Fibroblast of mammary gland (primary cell): ENCODE data around the gene TGFA.

ENCODE experiments used
- DNase-seq: peaks from one replicate; pipeline ENCODE4 v3.0.0-alpha.2; 2010; ENCODE audit warnings: low read depth
- H3K4me3 ChIP-seq: 2 replicates; pipeline ENCODE4 v1.5.1; 2011; ENCODE audit warnings: low read depth, mild to moderate bottlenecking, low read length, moderate library complexity; ENCODE audit not compliant: control insufficient read depth
- CTCF ChIP-seq: conservative IDR thresholded peaks from 2 replicates; pipeline ENCODE4 v1.5.1; 2011; ENCODE audit warnings: low read depth, low read length, inconsistent platforms; ENCODE audit not compliant: control insufficient read depth, insufficient read depth

TGFA gene

DNA sequence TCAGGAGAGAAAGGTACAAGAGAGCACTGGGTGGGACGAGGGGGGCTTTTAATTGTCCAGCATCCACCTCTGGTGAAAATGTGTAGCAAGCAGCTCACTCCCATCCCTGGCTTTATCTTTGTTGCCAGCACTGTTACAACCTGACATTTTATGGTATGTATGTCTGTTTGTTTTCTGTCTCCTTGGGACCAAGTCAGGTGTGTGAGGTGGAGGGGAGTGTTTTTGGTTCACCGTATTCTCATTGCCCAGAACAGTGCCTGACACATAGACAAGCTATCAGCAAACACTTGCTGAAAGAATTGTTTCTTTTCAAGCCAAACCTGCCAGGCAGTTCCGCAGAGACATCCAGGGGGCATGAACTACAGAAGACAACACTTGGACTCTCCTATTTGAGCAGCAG, 24.7 kb downstream of the TGFA start:
- no peak for TF ChIP-seq CTCF
- H3K4me3 ChIP-seq = no peak overlapping the region
- no peak for DNase-seq

DNA sequence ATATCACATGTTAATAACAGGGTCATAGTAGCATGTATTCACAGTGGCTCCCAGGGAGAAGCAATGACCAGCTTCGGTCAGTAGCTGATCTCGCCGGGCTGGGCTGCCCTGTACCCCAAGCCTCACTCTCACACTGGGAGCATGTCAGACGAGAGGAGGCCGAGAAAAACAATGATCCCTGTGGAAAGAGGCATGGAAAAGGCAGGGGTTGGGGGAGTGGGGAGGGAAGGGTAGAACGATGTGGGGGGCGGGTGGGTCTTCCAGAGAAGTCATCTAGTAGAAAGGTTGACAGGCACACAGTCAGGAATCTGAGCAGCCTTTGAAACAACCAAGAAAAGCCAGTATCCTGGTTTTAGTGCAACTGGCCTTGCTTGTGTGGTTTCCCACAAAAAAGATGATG, 25.4 kb downstream of the TGFA start:
- no peak for TF ChIP-seq CTCF
- H3K4me3 ChIP-seq = no peak overlapping the region
- no peak for DNase-seq

DNA sequence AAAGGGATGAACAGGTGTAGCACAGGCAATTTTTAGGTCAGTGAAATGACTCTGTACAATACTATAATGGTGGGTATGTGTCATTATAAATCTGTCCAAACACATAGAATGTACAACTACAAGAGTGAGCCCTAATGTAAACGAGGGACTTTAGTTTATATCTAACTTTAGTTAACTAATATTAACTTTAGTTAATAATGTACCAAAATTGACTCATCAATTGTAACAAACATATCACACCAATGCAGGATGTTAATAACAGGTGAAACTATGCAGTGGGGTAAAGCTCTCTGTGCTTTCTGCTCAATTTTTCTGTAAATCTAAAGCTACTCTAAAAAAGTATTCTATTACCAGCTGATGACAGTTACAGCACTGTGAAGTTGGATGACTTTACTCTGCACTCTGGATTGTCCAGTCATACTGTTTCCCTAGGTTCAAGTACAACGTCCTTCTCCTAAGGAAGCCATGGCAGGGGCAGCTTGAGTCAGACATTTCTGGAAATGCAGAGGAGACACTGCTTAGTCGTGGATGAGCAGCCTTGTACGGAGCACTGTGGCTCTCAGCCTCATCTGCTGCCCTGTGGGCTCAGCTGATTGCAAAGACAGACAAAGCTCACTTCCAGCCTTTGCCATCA, 26.1 kb downstream of the TGFA start:
- TF ChIP-seq CTCF = no peak
- H3K4me3 ChIP-seq = no peak overlapping the region
- no peak for DNase-seq

DNA sequence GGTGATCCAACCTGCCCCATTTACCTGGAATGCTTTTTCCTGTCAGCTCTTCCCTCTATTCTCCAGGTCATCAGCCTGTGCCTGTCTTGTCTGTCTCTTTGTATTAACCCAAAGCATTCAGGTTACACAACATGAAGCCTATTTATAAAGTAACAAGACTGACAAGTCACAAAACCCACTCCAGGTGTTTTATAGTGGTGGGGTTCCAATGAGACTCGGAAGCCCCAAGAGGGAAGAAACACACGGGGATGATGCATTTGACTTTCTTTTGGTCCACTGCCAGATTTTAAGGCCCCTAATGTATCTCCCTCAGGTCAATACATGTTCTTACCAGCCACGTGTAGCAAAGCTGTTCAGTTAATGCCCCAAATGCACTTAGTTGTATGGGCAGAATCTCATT, 27.5 kb downstream of the TGFA start:
- TF ChIP-seq CTCF = no peak
- DNase-seq = no peak
- no peak overlapping the region for H3K4me3 ChIP-seq

DNA sequence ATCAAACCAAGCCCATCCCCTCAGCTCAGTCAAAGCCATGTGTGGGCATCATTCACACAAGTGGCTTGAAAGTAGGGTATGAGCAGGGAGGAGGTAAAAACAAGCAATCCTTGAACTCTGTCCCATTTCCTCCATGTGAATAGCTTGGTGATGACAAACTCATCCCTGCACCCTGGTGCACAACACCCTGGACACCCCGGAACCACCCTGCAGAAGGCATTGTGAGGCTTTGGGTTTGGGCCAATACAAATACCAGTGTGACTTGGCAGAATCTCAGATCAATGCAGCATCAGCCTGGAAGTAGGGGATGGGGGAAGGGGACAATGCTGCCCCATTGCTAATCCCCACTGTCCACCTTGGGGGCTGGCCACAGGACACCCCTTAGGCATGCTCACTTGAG, 28.6 kb downstream of the TGFA start:
- H3K4me3 ChIP-seq = no peak overlapping the region

DNA sequence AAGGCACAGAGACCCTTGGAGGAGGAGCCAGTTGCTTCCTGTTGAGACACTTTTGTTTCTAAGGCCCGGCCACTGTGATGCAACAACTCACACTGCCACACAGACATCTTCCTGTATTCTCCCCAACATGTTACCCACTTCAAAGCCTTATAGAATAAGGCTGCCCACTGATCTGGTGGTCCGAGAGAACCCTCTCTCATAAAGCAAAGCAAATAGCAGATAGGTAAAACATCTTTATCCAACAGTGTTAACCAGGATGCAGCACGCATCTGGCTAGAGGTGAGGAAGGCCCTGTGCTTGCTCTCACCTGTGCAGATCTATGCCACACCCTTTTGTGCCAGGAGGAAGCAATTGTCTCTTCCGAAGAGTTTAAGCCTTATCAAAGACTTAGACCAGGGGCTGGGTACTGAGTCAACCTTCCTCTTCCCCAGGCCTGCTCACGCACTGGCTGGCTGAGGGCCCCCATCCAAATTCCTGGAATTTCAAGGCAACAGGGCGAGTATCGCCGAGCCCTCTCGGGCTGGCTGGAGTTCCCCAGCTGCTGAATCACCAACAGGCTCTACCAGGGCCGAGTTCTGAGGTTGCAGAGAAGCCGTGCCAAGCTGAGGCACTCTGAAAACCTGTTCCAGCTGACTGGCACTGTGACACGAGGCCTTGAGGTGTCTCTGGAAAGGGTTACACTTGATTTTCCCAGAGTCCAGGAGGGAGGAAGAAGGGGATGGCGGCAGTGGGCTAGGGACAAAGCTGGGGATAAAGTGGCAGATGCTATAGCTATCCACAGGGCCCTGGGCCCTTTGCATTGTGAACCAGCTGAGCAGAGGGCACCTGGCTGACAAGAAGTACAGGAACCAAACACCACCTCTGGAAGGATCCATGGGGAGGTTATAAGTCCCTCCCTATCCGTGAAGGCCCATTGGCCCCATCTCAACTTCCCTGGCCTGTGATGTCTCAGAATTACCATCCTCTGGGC, 29.3 kb downstream of the TGFA start:
- peak; percentile 23 for DNase-seq

More for the DNA sequence above, 28.6 kb downstream of the TGFA start:
- no peak for TF ChIP-seq CTCF
- DNase-seq = peak; percentile 14

More for the DNA sequence above, 29.3 kb downstream of the TGFA start:
- no peak overlapping the region for H3K4me3 ChIP-seq
- no peak for TF ChIP-seq CTCF
